DND-41 (cell line): Measurements from ENCODE around the gene FGL2.
"Not testable (repeated sequence)": the region's sequence is repeated elsewhere in the genome, so short reads cannot be mapped to it uniquely, and the experiment has no call there.

Experiments used
- EZH2 ChIP-seq: IDR thresholded peaks from 3 replicates; pipeline ENCODE4 v1.6.1; 2012; ENCODE audit warnings: borderline replicate concordance, low read depth, mild to moderate bottlenecking, moderate library complexity, low read length, inconsistent platforms; ENCODE audit not compliant: severe bottlenecking
- TF ChIP-seq, protein P1 (sequence below): IDR thresholded peaks from 2 replicates; pipeline ENCODE4 v1.5.1; 2012; ENCODE audit warnings: borderline replicate concordance, low read length, moderate library complexity, mild to moderate bottlenecking; ENCODE audit not compliant: poor library complexity, severe bottlenecking; ENCODE audit errors: extremely low read depth

DNA sequence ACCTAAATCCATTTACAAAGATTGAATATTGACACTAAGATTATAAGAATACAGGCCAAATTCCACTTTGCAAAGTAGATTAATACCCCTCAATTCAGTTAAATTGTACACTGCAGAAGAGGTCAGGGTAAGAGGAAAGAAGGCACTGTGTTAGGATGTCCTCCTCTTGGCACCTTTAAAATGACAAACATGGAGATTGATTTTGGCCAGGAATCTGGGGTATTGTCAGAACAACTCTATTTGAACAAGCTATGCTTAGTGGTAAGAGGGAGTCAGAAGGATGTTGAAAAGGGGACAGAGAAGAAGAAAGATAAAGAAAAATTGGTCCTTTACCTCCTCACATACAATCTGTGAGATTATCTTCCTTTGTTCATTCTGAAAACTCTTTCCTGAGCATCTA lies 21.6 kb downstream of the FGL2 start:
- TF ChIP-seq, protein P1, sequence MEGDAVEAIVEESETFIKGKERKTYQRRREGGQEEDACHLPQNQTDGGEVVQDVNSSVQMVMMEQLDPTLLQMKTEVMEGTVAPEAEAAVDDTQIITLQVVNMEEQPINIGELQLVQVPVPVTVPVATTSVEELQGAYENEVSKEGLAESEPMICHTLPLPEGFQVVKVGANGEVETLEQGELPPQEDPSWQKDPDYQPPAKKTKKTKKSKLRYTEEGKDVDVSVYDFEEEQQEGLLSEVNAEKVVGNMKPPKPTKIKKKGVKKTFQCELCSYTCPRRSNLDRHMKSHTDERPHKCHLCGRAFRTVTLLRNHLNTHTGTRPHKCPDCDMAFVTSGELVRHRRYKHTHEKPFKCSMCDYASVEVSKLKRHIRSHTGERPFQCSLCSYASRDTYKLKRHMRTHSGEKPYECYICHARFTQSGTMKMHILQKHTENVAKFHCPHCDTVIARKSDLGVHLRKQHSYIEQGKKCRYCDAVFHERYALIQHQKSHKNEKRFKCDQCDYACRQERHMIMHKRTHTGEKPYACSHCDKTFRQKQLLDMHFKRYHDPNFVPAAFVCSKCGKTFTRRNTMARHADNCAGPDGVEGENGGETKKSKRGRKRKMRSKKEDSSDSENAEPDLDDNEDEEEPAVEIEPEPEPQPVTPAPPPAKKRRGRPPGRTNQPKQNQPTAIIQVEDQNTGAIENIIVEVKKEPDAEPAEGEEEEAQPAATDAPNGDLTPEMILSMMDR, result not testable (repeated sequence)
- not testable (repeated sequence) for TF ChIP-seq EZH2
